GM23338 (cell line): ENCODE data around the gene SPTBN2. TPM values are rescaled to one million over a fixed set of nuclear protein-coding genes. Genes with fewer than 3 reads are reported as not detected.

Experiments used
- ATAC-seq: fragments of 200-7000 bp; cut with Tn5 transposase; 3 replicates; pipeline ENCODE4 v1.9.1; 2020
- DNase-seq: peaks from one replicate; pipeline ENCODE4 v3.0.0-alpha.2; 2015; ENCODE audit warnings: low spot score
- H2AFZ ChIP-seq: fragments of 200-600 bp; sonication (generic); 2 replicates; pipeline ENCODE4 v1.8.0; 2016; ENCODE audit warnings: antibody characterized with exemption, mild to moderate bottlenecking, moderate library complexity
- H3F3A ChIP-seq: fragments of 200-600 bp; sonication (generic); replicated peaks from 2 replicates; pipeline ENCODE4 v1.8.0; 2017; ENCODE audit warnings: antibody characterized with exemption, mixed run types, low read depth
- H3K27ac ChIP-seq: fragments of 200-600 bp; sonication (generic); 2 replicates; pipeline ENCODE4 v1.6.1; 2016; ENCODE audit warnings: low read depth
- H3K27me3 ChIP-seq: fragments of 200-600 bp; sonication (generic); 2 replicates; pipeline ENCODE4 v1.8.0; 2016; ENCODE audit warnings: mild to moderate bottlenecking, mixed run types, moderate library complexity; ENCODE audit not compliant: insufficient read depth
- H3K36me3 ChIP-seq: fragments of 200-600 bp; sonication (generic); 2 replicates; pipeline ENCODE4 v1.8.0; 2016; ENCODE audit warnings: mild to moderate bottlenecking; ENCODE audit not compliant: insufficient read depth
- H3K4me1 ChIP-seq: fragments of 200-600 bp; sonication (generic); 2 replicates; pipeline ENCODE4 v1.8.0; 2016; ENCODE audit warnings: mild to moderate bottlenecking, moderate library complexity; ENCODE audit not compliant: insufficient read depth
- H3K4me2 ChIP-seq: fragments of 200-600 bp; sonication (generic); 2 replicates; pipeline ENCODE4 v1.7.1; 2017; ENCODE audit warnings: mixed run types
- H3K4me3 ChIP-seq: fragments of 200-600 bp; sonication (generic); 2 replicates; pipeline ENCODE4 v1.6.1; 2016; ENCODE audit warnings: mixed run types
- H3K79me2 ChIP-seq: fragments of 200-600 bp; sonication (generic); replicated peaks from 2 replicates; pipeline ENCODE4 v1.8.0; 2017; ENCODE audit warnings: mild to moderate bottlenecking; ENCODE audit not compliant: insufficient read depth
- H3K9me2 ChIP-seq: fragments of 200-600 bp; sonication (generic); 2 replicates; pipeline ENCODE4 v1.8.0; 2017; ENCODE audit not compliant: insufficient read depth
- H4K20me1 ChIP-seq: fragments of 200-600 bp; sonication (generic); replicated peaks from 2 replicates; pipeline ENCODE4 v1.8.0; 2017; ENCODE audit warnings: mild to moderate bottlenecking; ENCODE audit not compliant: insufficient read depth
- H3K27ac Mint-ChIP-seq: 2 replicates; pipeline ENCODE4 v1.8.0; 2020; ENCODE audit warnings: inconsistent platforms, mild to moderate bottlenecking, moderate library complexity, mixed read lengths
- H3K27me3 Mint-ChIP-seq: 3 replicates; pipeline ENCODE4 v1.8.0; 2022; ENCODE audit warnings: low read depth, mild to moderate bottlenecking, moderate library complexity, mixed read lengths, inconsistent platforms; ENCODE audit not compliant: insufficient read depth, poor library complexity
- H3K36me3 Mint-ChIP-seq: 3 replicates; pipeline ENCODE4 v1.8.0; 2021; ENCODE audit warnings: low read depth, mild to moderate bottlenecking, inconsistent platforms, moderate library complexity, mixed read lengths
- H3K4me1 Mint-ChIP-seq: 3 replicates; pipeline ENCODE4 v1.8.0; 2020; ENCODE audit warnings: mild to moderate bottlenecking, inconsistent platforms, mixed read lengths
- H3K4me3 Mint-ChIP-seq: 3 replicates; pipeline ENCODE4 v1.8.0; 2021; ENCODE audit warnings: moderate library complexity, mild to moderate bottlenecking, inconsistent platforms, mixed read lengths
- H3K9me3 Mint-ChIP-seq: 3 replicates; pipeline ENCODE4 v1.8.0; 2020; ENCODE audit warnings: moderate library complexity, mild to moderate bottlenecking, inconsistent platforms, mixed read lengths
- CREB1 ChIP-seq: fragments of 250-450 bp; sonication (Bioruptor Pico); IDR thresholded peaks from 2 replicates; pipeline ENCODE4 v1.5.0; 2020; ENCODE audit warnings: low read depth, mild to moderate bottlenecking, moderate library complexity
- ETS1 ChIP-seq: IDR thresholded peaks from 2 replicates; pipeline ENCODE4 v1.6.1; 2016; ENCODE audit warnings: antibody characterized with exemption
- EZH2 ChIP-seq: fragments of 200-600 bp; sonication (generic); IDR thresholded peaks from one replicate; pipeline ENCODE4 v1.8.0; 2017; ENCODE audit warnings: antibody characterized with exemption, mild to moderate bottlenecking, low read depth; ENCODE audit not compliant: unreplicated experiment
- EZH2phosphoT487 ChIP-seq: fragments of 200-600 bp; sonication (generic); IDR thresholded peaks from one replicate; pipeline ENCODE4 v1.8.1; 2018; ENCODE audit warnings: antibody characterized with exemption; ENCODE audit not compliant: unreplicated experiment
- JUNB ChIP-seq: IDR thresholded peaks from one replicate; pipeline ENCODE4 v1.6.1; 2016; ENCODE audit warnings: antibody characterized with exemption; ENCODE audit not compliant: unreplicated experiment
- NANOG ChIP-seq: IDR thresholded peaks from 2 replicates; pipeline ENCODE4 v1.6.1; 2016; ENCODE audit warnings: antibody characterized with exemption, borderline replicate concordance
- POLR2AphosphoS5 ChIP-seq: IDR thresholded peaks from 2 replicates; pipeline ENCODE4 v1.6.1; 2016; ENCODE audit warnings: antibody characterized with exemption, low read depth
- REST ChIP-seq: IDR thresholded peaks from one replicate; pipeline ENCODE4 v1.6.1; 2018; ENCODE audit warnings: antibody characterized with exemption; ENCODE audit not compliant: unreplicated experiment
- STAT1 ChIP-seq: IDR thresholded peaks from one replicate; pipeline ENCODE4 v1.6.1; 2016; ENCODE audit warnings: antibody characterized with exemption; ENCODE audit not compliant: unreplicated experiment
- ZNF114 ChIP-seq: fragments of 250-450 bp; sonication (Bioruptor Pico); IDR thresholded peaks from 2 replicates; pipeline ENCODE4 v1.5.0; 2020; ENCODE audit warnings: mild to moderate bottlenecking, moderate library complexity
- ZNF331 ChIP-seq: fragments of 250-450 bp; sonication (Bioruptor Pico); IDR thresholded peaks from 2 replicates; pipeline ENCODE4 v1.5.0; 2020; ENCODE audit warnings: low read depth, mild to moderate bottlenecking, moderate library complexity
- ZNF462 ChIP-seq: fragments of 250-450 bp; sonication (Bioruptor Pico); IDR thresholded peaks from 2 replicates; pipeline ENCODE4 v1.5.0; 2020; ENCODE audit warnings: mild to moderate bottlenecking, moderate library complexity
- polyA plus RNA-seq: library from polyadenylated mRNA; unstranded; fragments of >200 nt; fragmentation: Nextera tagmentation; extraction: Ambion mirVana; gene quantifications from 2 replicates; pipeline ENCODE4 v1.2.1, GENCODE V29; 2016
- total RNA-seq: library from RNA; depleted of rRNA; stranded (reverse); fragments of >200 nt; shearing (Covaris generic); gene quantifications from 2 replicates; pipeline ENCODE4 v1.2.3, GENCODE V29; 2014
- TF ChIP-seq, protein P1 (sequence below), 2 experiments: fragments of 200-600 bp in 1 of 2; sonication (generic) in 1 of 2; conservative IDR thresholded peaks; 2 replicates each; pipeline versions ENCODE4 v1.5.1 to v1.6.1; 2016 to 2017; ENCODE audit warnings: antibody characterized with exemption in 2 of 2, low read depth in 2 of 2, mild to moderate bottlenecking in 2 of 2, moderate library complexity in 1 of 2

Gene SPTBN2
- total and polyA plus RNA-seq, 2 experiments from 2014 or later, result 7.7 to 49.1 TPM

DNA sequence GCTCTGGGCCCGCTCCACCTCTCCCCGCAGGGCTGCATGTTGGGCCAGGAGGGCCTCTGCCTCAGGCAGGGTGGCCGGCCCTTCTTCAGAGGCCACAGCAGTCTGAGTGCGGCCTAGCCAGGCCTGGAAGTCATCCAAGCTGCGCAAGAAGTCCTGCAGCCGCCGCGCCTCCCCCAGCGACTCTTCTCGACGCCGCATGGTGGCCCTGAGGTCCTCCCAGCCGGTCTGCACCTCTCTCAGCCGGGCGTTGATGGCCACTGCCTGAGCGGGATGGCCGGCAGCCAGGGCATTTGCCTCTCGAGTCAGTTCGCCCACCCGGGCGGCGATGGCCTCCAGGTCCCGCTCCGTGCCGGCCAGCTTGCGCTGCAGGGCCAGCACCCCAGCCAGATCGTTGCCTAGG is 28.3 kb downstream of the SPTBN2 start:
- Histone ChIP-seq H3K27me3 (no peaks in the 10 kb centered on the region), H3K36me3 (no peaks in the 10 kb centered on the region), H3K27ac (no peak overlapping the region), H3K79me2 (no peaks in the 10 kb centered on the region), H3K9me2 (no peaks in the 10 kb centered on the region), H3F3A (no peaks in the 10 kb centered on the region), H4K20me1 (no peaks in the 10 kb centered on the region; the same call in 1 of the 2 replicates), H3K4me3 (no peak overlapping the region), H2AFZ (no peak overlapping the region), H3K4me1 (no peaks in the 10 kb centered on the region), H3K4me2 (no peak overlapping the region)
- no peak for DNase-seq
- Mint-ChIP-seq H3K27me3 (peaks cover 2% of the 10 kb centered on the region), H3K36me3 (peaks cover 57% of the 10 kb centered on the region), H3K4me3 (no peak overlapping the region), H3K4me1 (no peaks in the 10 kb centered on the region; the same call in 2 of the 3 replicates), H3K27ac (no peak overlapping the region), H3K9me3 (no peaks in the 10 kb centered on the region; the same call in 2 of the 3 replicates)
- no peak for ATAC-seq
- no peak for TF ChIP-seq CREB1
- TF ChIP-seq, protein P1, sequence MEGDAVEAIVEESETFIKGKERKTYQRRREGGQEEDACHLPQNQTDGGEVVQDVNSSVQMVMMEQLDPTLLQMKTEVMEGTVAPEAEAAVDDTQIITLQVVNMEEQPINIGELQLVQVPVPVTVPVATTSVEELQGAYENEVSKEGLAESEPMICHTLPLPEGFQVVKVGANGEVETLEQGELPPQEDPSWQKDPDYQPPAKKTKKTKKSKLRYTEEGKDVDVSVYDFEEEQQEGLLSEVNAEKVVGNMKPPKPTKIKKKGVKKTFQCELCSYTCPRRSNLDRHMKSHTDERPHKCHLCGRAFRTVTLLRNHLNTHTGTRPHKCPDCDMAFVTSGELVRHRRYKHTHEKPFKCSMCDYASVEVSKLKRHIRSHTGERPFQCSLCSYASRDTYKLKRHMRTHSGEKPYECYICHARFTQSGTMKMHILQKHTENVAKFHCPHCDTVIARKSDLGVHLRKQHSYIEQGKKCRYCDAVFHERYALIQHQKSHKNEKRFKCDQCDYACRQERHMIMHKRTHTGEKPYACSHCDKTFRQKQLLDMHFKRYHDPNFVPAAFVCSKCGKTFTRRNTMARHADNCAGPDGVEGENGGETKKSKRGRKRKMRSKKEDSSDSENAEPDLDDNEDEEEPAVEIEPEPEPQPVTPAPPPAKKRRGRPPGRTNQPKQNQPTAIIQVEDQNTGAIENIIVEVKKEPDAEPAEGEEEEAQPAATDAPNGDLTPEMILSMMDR (conservative IDR thresholded peaks at IDR 0.05; ENCODE audit: low read depth in 2 of 2), result no peak
- TF ChIP-seq NANOG, result no peak
- TF ChIP-seq ZNF462 (CRISPR knock-in tag), result no peak
- TF ChIP-seq ETS1, result no peak
- no peak for TF ChIP-seq STAT1
- TF ChIP-seq ZNF114, result no peak
- no peak for TF ChIP-seq EZH2
- no peak for TF ChIP-seq EZH2phosphoT487
- no peak for TF ChIP-seq POLR2AphosphoS5
- no peak for TF ChIP-seq ZNF331 (CRISPR knock-in tag)
- TF ChIP-seq REST, result no peak
- TF ChIP-seq JUNB, result no peak
